ENCODE results near the gene TMEM100.

Gene TMEM100

DNA sequence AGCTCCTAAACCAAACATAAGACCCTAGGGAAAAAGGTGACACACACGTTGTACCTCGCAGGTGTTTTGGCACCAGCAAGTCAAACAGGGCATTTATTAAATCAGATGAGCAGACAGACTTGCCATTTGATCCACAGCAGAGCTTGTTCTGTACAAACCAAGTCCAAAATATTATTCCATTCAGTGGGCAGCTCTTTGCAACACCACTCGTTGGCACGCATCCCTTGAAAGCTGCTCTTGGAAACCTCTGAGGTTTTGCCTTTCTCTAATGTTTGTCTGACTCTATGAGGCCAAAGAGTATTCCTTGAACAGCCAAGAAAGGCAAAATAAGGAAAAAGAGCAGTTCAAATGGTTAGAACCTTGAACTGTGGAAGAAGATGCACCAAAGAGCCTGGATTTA is 12.7 kb downstream of the TMEM100 start:
- TF ChIP-seq, protein P1, sequence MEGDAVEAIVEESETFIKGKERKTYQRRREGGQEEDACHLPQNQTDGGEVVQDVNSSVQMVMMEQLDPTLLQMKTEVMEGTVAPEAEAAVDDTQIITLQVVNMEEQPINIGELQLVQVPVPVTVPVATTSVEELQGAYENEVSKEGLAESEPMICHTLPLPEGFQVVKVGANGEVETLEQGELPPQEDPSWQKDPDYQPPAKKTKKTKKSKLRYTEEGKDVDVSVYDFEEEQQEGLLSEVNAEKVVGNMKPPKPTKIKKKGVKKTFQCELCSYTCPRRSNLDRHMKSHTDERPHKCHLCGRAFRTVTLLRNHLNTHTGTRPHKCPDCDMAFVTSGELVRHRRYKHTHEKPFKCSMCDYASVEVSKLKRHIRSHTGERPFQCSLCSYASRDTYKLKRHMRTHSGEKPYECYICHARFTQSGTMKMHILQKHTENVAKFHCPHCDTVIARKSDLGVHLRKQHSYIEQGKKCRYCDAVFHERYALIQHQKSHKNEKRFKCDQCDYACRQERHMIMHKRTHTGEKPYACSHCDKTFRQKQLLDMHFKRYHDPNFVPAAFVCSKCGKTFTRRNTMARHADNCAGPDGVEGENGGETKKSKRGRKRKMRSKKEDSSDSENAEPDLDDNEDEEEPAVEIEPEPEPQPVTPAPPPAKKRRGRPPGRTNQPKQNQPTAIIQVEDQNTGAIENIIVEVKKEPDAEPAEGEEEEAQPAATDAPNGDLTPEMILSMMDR (IDR thresholded peaks at IDR 0.05; ENCODE audit: low read depth, low read length, missing control alignments), result no peak
- DNase-seq (ENCODE audit: extremely low read depth, low read depth), result no peak
- no peak overlapping the region for H3K4me3 ChIP-seq (replicated peaks; ENCODE audit: low read depth, low read length)

GRCh38 chr17:55709440-55709839 is 13.2 kb downstream of the TMEM100 start:
- TF ChIP-seq, protein P1 (IDR thresholded peaks at IDR 0.05; ENCODE audit: low read depth, low read length, missing control alignments), result no peak
- H3K4me3 ChIP-seq (replicated peaks; ENCODE audit: low read depth, low read length), result no peak overlapping the region
- no peak for DNase-seq (ENCODE audit: extremely low read depth, low read depth)

DNA sequence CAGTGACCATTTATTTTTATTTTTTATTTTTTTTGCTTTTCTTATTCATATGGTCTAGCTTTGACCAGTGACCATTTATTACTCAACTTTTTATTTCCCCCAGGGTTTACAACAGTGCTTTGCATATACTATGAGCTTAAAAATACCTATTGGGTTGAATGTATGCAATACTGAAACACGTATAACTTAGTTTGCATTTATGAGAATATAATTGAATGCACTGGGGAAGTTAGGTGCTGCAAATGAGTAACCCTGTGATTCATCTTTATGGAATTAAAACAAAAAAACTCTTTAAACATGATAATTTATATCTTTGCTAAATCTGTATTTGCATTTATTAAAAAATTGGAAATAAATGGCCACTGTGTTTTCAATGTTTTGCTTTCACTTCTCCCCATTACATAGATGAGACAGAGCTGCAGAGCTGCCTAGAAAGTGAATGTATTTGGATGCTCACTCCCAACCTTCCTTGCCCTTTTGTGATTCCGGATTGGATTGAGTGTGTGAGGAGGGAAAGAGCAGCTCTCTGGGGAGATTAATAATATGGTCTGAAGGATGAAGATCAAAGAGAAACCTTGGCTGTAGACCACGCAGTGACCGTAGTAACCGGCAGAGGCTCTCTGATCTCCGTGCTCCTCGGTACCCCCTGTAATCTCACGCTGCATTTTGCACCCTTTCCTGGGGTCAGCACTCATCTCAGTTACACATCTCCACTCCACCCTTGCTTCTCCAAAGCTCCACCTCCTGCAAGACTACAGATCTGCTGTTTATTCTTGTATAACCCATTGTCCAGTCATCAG is 14.3 kb downstream of the TMEM100 start:
- no peak overlapping the region for H3K4me3 ChIP-seq (replicated peaks; ENCODE audit: low read depth, low read length)
- DNase-seq (ENCODE audit: extremely low read depth, low read depth), result no peak
- TF ChIP-seq, protein P1 (IDR thresholded peaks at IDR 0.05; ENCODE audit: low read depth, low read length, missing control alignments), result no peak

- H3K4me3 ChIP-seq (replicated peaks; ENCODE audit: low read depth, low read length), result no peak overlapping the region
- TF ChIP-seq, protein P1 (IDR thresholded peaks at IDR 0.05; ENCODE audit: low read depth, low read length, missing control alignments), result no peak
- no peak for DNase-seq (ENCODE audit: extremely low read depth, low read depth)
Observed at GRCh38 chr17:55706808-55707773, 15.6 kb downstream of the TMEM100 start.

DNA sequence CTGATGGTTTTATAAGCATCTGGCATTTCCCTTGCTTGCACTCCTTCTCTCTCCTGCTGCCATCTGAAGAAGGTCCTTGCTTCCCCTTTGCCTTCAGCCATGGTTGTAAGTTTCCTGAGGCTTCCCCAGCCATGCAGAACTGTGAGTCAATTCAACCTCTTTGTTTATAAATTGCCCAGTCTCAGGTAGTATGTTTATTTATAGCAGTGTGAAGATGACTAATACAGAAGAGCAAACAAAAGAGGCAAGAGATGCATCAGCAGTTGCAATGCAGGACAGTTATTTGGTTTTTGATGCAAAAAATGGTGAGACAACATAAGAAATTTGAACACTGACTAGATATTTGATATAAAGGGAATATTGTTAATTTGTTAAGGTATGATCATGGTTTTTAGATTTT is 16.8 kb downstream of the TMEM100 start:
- no peak for DNase-seq (ENCODE audit: extremely low read depth, low read depth)
- no peak overlapping the region for H3K4me3 ChIP-seq (replicated peaks; ENCODE audit: low read depth, low read length)
- TF ChIP-seq, protein P1 (IDR thresholded peaks at IDR 0.05; ENCODE audit: low read depth, low read length, missing control alignments), result no peak

DNA sequence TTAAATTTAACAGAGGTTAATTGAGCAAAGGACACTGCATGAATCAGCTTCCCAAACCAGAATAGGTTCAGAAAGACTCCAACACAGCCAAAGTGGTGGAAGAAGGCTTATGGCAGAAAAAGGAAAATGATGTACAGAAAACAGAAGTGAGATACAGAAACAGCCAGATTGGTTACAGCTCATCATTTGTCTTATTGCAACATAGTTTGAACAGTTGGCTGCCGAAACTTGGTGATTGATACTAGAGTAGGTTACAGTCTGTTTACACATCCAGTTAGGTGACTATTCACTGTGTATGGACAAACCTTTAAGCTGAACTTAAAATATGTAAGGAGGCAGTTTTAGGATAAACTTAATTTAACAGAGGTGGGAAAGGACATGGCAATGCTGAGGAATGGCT is 18.3 kb downstream of the TMEM100 start:
- H3K4me3 ChIP-seq (replicated peaks; ENCODE audit: low read depth, low read length), result no peak overlapping the region
- no peak for DNase-seq (ENCODE audit: extremely low read depth, low read depth)
- TF ChIP-seq, protein P1 (IDR thresholded peaks at IDR 0.05; ENCODE audit: low read depth, low read length, missing control alignments), result no peak

All from HFF-Myc (cell line).